Measurements from ENCODE around the gene PDRG1.

The PDRG1 gene

GRCh38 chr20:31903627-31904386 is 48.0 kb downstream of the PDRG1 start:
- DNase-seq: no peak

- DNase-seq: no peak
These were observed 50.2 kb downstream of the PDRG1 start for GRCh38 chr20:31901615-31902014.

GRCh38 chr20:31897541-31897940 is 54.3 kb downstream of the PDRG1 start:
- no peak for DNase-seq

- no peak for DNase-seq
These were observed 55.8 kb downstream of the PDRG1 start for GRCh38 chr20:31896049-31896448.

GRCh38 chr20:31894980-31895675 is 56.7 kb downstream of the PDRG1 start:
- no peak for DNase-seq
